NCI-H1694 (cell line): Measurements from ENCODE around the gene PHF21B.
"Not testable (repeated sequence)": the region's sequence is repeated elsewhere in the genome, so short reads cannot be mapped to it uniquely, and the experiment has no call there.

Experiments
- DNase-seq: peaks from one replicate; lab custom pipeline; 2025; lab: John Stamatoyannopoulos, UW

PHF21B gene

GRCh38 chr22:45009606-45010531 lies at the start of gene PHF21B:
PHF21B (minus strand) TSS chr22:45010005; CDS start chr22:45009549, 456 bp downstream.
- DNase-seq, result peak; percentile 64

GRCh38 chr22:45059296-45059695 lies 49.5 kb upstream of the PHF21B start:
- no peak for DNase-seq

GRCh38 chr22:45058622-45058912 lies 48.8 kb upstream of the PHF21B start:
- DNase-seq, result no peak

- DNase-seq, result no peak
Observed at GRCh38 chr22:45055936-45056335, 46.1 kb upstream of the PHF21B start.

- no peak for DNase-seq
Observed at GRCh38 chr22:45053571-45053970, 43.8 kb upstream of the PHF21B start.

GRCh38 chr22:45053094-45053493 lies 43.3 kb upstream of the PHF21B start:
- no peak for DNase-seq

GRCh38 chr22:45052665-45053064 lies 42.9 kb upstream of the PHF21B start:
- not testable (repeated sequence) for DNase-seq

GRCh38 chr22:45051946-45052345 lies 42.1 kb upstream of the PHF21B start:
- no peak for DNase-seq

- DNase-seq, result no peak
Observed at GRCh38 chr22:45051419-45051818, 41.6 kb upstream of the PHF21B start.

- no peak for DNase-seq
Observed at GRCh38 chr22:45047260-45047659, 37.5 kb upstream of the PHF21B start.

- no peak for DNase-seq
Observed at GRCh38 chr22:45045208-45045607, 35.4 kb upstream of the PHF21B start.

GRCh38 chr22:45042263-45042662 lies 32.5 kb upstream of the PHF21B start:
- DNase-seq, result no peak

- no peak for DNase-seq
Observed at GRCh38 chr22:45039133-45039532, 29.3 kb upstream of the PHF21B start.

- DNase-seq, result no peak
Observed at GRCh38 chr22:45036154-45036553, 26.3 kb upstream of the PHF21B start.

- DNase-seq, result no peak
Observed at GRCh38 chr22:45034821-45035220, 25.0 kb upstream of the PHF21B start.

- no peak for DNase-seq
Observed at GRCh38 chr22:45034156-45034555, 24.4 kb upstream of the PHF21B start.

GRCh38 chr22:45033136-45033535 lies 23.3 kb upstream of the PHF21B start:
- no peak for DNase-seq

- DNase-seq, result no peak
Observed at GRCh38 chr22:45031629-45032403, 22.0 kb upstream of the PHF21B start.

GRCh38 chr22:45029501-45029900 lies 19.7 kb upstream of the PHF21B start:
- no peak for DNase-seq

GRCh38 chr22:45026511-45026910 lies 16.7 kb upstream of the PHF21B start:
- DNase-seq, result no peak

- DNase-seq, result no peak
Observed at GRCh38 chr22:45023431-45023830, 13.6 kb upstream of the PHF21B start.

GRCh38 chr22:45019861-45020655 lies 10.3 kb upstream of the PHF21B start:
- DNase-seq, result no peak
